NT2/D1 (cell line): ENCODE measurements around the gene SLC6A8.

Experiments
- SUZ12 ChIP-seq: IDR thresholded peaks from 2 replicates; pipeline ENCODE4 v1.6.1; 2011; ENCODE audit not compliant: insufficient read length, insufficient read depth; ENCODE audit errors: extremely low read depth
- ZNF274 ChIP-seq: IDR thresholded peaks from 2 replicates; pipeline ENCODE4 v1.6.1; 2011; ENCODE audit warnings: mild to moderate bottlenecking, low read depth, low read length

DNA sequence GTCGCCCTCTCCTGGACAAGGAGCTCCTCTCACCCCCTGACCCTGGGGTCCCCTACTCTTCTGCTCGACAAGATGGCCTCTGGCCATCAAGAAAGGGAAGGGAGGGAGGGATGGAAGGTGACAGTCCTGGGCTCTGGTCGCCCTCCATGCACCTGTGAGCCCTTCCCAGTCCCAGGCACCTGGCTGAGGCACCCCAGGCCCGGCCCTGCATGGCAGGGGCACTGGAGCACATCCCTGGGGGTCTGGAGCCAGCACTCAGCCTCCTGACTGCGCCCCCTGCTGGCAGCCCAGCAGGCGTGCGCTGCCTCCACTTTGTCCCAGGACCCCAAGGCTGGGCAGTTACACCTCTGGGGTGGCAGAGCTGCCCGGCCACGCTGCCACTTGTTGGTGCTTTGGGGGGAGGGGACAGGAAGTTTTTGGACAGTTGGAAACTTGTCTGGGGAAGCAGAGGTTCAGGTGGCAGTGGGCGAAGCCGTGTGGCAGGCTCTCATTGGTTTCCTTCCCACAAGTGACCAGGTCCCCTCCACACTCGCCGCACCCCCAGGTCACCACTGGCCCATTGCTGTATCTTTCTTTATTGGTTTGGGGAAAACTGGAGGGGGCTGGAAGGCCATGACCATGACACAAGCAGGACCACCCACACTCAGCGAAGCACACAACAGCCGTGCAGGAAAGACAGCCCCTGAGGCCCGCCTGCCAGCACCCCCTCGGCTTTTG is 18.4 kb upstream of the SLC6A8 start:
- no peak for TF ChIP-seq SUZ12
- no peak for TF ChIP-seq ZNF274
